ENCODE data around the gene JAKMIP1. TPM values are rescaled to one million over a fixed set of nuclear protein-coding genes. Genes with fewer than 3 reads are reported as not detected.

Gene JAKMIP1
- total and polyA plus RNA-seq, 12 donors: 0.14 to 5.3 (median 2.9) TPM; not detected in 2

GRCh38 chr4:6114601-6115000, 85.7 kb downstream of the JAKMIP1 start:
- Histone ChIP-seq H3K27me3 (no peaks in the 10 kb centered on the region), H3K4me1 (replicated peaks in 1 of 2) (no peaks in the 10 kb centered on the region), H3K9me3 (replicated peaks in 1 of 3) (no peaks in the 10 kb centered on the region), H3K27ac (no peak overlapping the region), H3K4me3 (no peak overlapping the region), H3K36me3 (replicated peaks in 1 of 2) (no peaks in the 10 kb centered on the region)
- intact Hi-C loops (cut with DNase I): no loop called here
- TF ChIP-seq POLR2A (IDR thresholded peaks at IDR 0.05): no peak
- peak in 1 of 7 donors; percentile 35 for DNase-seq
- 57 to 73% (median 62%) methylated on average over 7 of the region's 7 CpGs for WGBS, 4 donors

DNA sequence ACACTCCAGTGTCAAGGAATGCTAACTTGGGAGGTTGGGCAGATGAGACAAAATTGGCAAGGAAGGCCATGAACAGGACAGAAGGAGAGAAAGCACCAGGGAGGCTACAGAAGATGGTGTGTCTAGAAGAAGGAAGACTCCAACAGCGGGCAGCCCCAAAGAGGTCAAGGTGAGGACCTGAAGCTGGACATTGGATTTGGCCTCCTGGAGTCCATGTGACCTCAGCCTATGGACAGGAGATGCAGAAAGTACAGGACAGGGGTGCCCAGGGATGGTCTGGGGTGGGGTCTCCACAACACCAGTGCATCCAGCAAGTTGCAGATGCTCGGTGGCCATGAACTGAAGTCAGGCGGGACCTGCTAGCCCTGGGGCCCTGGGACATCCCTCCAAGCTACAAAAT, 86.2 kb downstream of the JAKMIP1 start:
- TF ChIP-seq CTCF (IDR thresholded peaks at IDR 0.05) (no peak), POLR2A (IDR thresholded peaks at IDR 0.05) (no peak)
- peak in 1 of 7 donors; percentile 18 for DNase-seq
- WGBS, 4 donors: 85 to 96% (median 89%) methylated on average over 2 to 3 of the region's 3 CpGs
- intact Hi-C loops (cut with DNase I): no loop called here
- no peaks in the 10 kb centered on the region for H3K36me3 ChIP-seq (replicated peaks in 1 of 2)
- H3K4me3 ChIP-seq: no peak overlapping the region
- no peak overlapping the region for H3K27ac ChIP-seq
- no peaks in the 10 kb centered on the region for H3K27me3 ChIP-seq
- H3K4me1 ChIP-seq (replicated peaks in 1 of 2): no peaks in the 10 kb centered on the region
- H3K9me3 ChIP-seq (replicated peaks in 1 of 3): no peaks in the 10 kb centered on the region

- DNase-seq: peak in 1 of 7 donors; percentile 30
- Histone ChIP-seq H3K9me3 (replicated peaks in 1 of 3) (no peaks in the 10 kb centered on the region), H3K4me1 (replicated peaks in 1 of 2) (no peaks in the 10 kb centered on the region), H3K27me3 (no peaks in the 10 kb centered on the region), H3K4me3 (no peak overlapping the region), H3K27ac (no peak overlapping the region), H3K36me3 (replicated peaks in 1 of 2) (no peaks in the 10 kb centered on the region)
- TF ChIP-seq POLR2A (IDR thresholded peaks at IDR 0.05) (no peak), CTCF (IDR thresholded peaks at IDR 0.05) (no peak)
- 73 to 87% (median 84%) methylated on average over 12 of the region's 12 CpGs for WGBS, 4 donors
- intact Hi-C loops (cut with DNase I): no loop called here
Measured at GRCh38 chr4:6113641-6114040, 86.7 kb downstream of the JAKMIP1 start.

- Histone ChIP-seq H3K9me3 (replicated peaks in 1 of 3) (no peaks in the 10 kb centered on the region), H3K27me3 (no peaks in the 10 kb centered on the region), H3K4me1 (replicated peaks in 1 of 2) (no peaks in the 10 kb centered on the region), H3K4me3 (no peak overlapping the region), H3K36me3 (replicated peaks in 1 of 2) (no peaks in the 10 kb centered on the region), H3K27ac (no peak overlapping the region)
- intact Hi-C loops (cut with DNase I): no loop called here
- peak in 1 of 7 donors; percentile 38 for DNase-seq
- TF ChIP-seq CTCF (IDR thresholded peaks at IDR 0.05) (no peak), POLR2A (IDR thresholded peaks at IDR 0.05) (no peak)
- 77 to 85% (median 79%) methylated on average over 22 to 26 of the region's 26 CpGs for WGBS, 4 donors
Measured at GRCh38 chr4:6112606-6113290, 87.6 kb downstream of the JAKMIP1 start.
